Measurements from ENCODE around the gene STK32C.

DNA sequence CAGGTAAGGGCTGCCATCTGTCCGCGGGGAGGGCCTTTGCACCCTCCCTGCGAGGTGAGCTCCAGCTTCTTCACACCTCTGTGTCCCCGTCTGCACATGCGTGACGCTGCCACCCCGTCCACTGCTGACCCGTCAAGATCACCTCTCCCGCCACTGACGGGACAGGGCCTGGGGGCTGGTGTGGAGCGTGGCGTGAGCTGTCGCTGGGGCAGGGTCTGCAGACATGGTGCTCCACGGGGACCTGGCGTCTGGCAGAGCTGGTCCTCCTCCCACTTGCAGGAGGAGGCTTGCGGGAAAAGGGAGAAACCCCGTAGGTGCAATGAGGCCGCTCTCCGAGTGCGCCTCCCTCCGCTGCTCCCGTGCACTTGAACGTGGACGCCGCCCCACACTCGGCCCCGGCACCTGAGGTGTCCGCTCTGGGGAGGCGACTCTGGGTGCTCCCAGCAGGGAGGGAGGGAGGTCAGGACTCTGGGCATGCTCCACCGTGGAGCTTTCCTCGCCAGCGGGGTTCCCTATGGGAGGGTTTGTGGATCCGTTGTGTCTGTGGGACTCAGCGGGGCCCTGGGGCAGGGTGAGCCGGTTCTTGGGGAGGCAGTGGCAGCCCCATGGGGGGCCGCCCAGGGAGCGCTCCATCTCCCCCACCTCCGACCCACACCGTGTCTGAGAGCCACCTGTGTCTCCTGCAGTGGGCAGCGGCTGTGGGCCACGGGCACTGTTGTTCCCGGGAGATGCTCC is 138.6 kb downstream of the STK32C start:
- TF ChIP-seq POLR2AphosphoS5 (IDR thresholded peaks at IDR 0.05; ENCODE audit: low read depth, low read length) (no peak), POLR2A (IDR thresholded peaks at IDR 0.05; ENCODE audit: low read depth, low read length) (no peak), TAF1 (IDR thresholded peaks at IDR 0.05; ENCODE audit: low read depth, low read length) (no peak), POU2F2 (IDR thresholded peaks at IDR 0.05; ENCODE audit: low read depth, low read length) (no peak), SPI1 (IDR thresholded peaks at IDR 0.05; ENCODE audit: low read depth, low read length) (no peak)
